GM18870 (cell line): ENCODE measurements around the gene SH2D5.

Experiments used
- ATAC-seq: cut with Tn5 transposase; IDR thresholded peaks from one replicate; pipeline ENCODE4 v1.9.1; 2021; ENCODE audit warnings: moderate library complexity; ENCODE audit not compliant: unreplicated experiment

SH2D5 gene

DNA sequence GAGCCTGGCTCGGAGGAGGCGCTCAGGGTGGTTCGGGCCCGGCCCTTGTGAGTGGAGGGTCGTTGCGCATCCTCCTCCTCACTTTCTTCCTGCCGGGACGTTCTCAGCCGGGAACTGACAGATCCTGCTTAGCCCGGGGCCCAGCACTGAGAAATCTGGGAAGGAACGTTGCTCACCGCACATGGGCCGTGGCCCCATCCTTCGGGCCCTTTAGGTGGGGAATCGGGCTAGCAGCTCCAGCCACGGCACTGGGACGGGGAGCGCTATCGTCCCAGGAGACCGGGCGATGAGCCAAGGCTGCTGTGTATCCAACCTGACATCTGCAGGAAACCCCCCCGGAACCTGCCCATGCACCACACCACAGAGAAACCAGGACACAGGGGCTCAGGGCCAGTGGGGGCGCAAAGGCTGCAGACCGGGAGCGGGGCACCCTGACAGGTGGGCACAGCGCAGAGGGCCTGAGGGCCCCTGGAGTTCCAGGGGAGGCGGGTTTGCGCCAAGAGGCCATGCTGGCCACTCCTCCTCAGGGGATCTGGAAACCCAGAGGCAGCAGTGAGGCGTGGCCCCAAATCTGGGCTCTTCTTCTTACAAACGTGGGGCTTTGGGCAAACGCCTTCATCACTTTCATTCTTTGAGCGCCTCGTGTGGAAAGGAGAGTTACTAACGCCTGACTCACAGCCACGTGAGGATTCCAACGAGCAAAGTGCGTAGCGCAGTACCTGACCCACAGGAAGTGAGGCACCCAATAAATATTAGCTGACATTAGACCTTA lies at the start of gene SH2D5:
SH2D5 (minus strand) TSS at position 116 of the 772 bp plus-strand sequence. CDS start 4,659 bp downstream, outside the sequence.
- ATAC-seq = no peak

DNA sequence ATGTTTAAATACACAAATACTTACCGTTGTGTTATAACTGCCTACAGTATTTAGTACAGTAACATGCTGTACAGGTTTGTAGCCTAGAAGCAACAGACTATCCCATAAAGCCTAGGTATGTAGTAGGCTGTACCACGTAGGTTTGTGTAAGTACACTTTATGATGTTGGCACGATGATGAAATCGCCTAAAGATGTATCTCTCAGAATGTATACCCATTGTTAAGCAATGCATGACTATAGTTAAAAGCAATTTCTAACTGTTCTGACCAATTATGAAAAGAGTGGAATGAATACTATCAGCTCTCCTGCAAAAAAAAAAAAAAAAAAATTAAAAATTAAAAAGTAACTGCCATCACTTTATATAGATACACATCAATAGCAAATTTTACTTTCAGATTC lies 43.2 kb upstream of the SH2D5 start:
- ATAC-seq = no peak

DNA sequence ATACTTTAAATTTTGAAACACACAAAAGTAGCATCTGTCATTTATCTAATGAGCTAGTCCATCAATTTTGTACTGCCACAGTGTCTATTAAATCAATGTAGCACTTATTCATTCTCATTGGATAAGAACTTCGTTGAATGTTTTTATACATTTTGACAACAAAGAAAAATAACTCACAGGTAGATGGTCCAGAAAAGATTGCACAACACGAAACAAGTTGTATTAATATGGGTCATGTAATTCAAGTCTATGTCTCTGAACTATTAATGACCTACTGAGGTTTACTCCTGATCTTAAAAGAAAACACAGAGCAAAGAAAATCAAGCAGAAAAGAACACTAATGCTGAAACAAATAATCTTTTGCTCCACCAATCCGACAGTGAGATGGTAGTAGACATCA lies 39.3 kb upstream of the SH2D5 start:
- no peak for ATAC-seq

DNA sequence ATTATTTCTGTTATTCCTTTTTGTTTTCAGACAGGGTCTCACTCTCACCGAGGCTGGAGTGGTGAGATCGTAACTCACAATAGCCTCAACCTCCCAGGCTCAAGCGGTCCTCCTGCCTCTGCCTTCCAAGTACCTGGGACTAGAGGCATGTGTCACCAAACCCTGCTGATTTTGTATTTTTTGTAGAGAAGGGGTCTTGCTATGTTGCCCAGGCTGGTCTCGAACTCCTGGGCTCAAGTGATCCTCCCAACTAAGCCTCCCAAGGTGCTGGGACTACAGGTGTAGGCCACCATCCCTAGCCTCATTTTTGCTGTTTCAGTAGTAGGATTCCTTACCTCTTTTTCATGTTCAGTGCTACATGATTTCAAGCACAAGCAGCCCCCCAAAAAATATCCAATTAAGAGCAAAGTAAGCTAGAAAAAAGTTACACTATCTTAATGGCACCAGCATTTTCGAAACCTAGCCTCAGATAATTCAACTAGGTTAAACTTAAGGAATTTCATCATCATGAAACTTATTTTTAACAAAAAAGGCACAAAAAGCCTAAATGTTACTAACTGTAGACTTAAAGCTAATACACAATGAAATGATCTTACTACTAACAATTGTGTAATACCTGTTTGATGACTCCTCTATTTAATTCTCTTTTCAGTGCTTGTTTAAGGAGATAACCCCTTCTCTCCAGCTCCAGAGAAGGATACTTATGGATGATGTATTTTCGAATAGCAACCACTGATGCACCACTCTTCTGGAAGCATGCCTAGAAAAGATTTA lies 38.0 kb upstream of the SH2D5 start:
- no peak for ATAC-seq

DNA sequence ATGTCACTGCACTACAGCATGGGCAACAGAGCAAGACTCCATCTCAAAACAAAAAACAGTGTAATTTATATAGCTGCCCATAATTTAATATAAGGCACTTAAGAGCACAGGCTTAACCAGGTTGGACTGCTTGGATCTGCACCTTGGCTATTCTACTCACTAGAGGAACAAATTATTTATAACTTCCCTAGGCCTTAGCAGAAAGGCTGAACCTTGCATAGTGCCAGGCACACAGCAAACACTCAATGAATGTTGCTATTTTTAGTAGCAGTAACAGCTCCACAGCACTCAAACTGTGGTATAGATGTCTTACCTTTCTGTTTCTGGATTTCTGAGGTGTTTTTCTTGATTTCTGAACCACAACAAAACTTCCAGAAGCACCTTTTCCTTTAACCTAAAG lies 34.8 kb upstream of the SH2D5 start:
- ATAC-seq = no peak

DNA sequence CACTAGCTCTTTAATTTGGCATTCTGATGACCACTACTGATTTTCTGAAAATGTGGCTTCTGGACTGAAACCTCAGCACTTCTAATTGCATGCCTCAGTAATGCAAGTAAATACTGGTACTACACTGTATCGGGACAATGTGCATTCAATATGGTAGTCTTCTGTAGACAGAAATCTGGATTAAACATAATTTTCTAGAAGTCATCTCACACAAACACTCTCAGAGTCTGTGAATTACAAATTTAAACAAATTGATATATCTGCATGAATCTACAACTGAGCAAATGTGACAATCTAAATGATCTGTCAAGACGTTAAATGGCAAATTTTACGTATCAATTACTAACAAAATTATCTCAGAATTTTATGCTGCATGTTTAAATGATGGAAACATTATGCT lies 30.9 kb upstream of the SH2D5 start:
- ATAC-seq = no peak

DNA sequence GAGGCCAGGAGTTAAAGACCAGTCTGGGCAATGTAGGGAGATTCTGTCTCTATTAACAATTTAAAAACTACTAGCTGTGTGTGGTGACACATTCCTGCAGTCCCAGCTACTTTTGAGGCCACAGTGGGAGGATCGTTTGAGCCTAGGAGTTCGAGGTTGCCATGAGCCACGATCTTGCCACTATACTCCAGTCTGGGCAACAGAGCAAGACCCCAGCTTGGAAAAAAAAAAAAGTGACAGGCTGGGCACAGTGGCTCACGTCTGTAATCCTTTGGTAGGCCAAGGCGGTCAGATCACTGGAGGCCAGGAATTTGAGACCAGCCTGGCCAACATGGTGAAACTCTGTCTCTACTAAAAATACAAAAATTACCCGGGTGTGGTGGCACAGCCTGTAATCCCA lies 27.8 kb upstream of the SH2D5 start:
- no peak for ATAC-seq

DNA sequence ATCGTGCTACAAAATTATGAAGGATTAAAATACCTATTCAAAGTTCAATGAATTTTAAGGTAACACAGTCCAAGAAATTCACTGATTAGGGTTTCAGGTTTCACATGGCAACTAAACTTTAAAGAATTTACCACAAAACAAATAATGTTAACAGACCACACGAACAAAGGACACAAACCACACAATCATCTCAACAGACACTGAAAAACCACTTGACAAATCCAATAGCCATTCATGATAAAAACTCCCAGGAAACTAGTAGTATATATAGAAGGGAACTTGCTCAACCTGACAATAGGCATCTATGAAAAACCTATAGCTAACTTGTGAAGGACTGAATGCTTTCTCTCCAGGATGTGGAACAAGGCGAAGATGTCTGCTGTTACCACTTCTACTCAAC lies 21.1 kb upstream of the SH2D5 start:
- ATAC-seq = no peak

DNA sequence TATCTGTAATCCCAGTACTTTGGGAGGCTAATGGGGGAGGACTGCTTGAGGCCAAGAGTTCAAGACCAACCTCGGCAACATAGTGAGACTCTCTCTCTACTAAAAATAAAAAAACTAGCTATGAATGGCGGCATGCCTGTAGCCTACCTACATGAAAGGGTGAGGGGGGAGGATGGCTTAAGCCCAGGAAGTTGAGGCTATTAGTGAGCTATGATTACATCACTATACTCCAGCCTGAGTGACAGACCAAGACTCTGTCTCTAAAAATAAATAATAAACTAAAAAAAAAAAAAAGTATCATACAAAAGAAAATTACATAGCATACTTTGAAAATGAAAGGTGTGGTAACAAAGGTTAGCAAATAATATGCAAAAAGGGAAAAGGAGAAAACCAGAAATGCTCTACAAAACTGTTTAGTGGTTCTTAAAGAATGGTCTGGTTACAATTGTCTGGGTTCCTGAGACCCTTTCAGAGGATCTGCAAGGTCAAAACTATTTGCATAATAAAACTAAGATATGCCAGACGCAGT lies 19.0 kb upstream of the SH2D5 start:
- no peak for ATAC-seq

DNA sequence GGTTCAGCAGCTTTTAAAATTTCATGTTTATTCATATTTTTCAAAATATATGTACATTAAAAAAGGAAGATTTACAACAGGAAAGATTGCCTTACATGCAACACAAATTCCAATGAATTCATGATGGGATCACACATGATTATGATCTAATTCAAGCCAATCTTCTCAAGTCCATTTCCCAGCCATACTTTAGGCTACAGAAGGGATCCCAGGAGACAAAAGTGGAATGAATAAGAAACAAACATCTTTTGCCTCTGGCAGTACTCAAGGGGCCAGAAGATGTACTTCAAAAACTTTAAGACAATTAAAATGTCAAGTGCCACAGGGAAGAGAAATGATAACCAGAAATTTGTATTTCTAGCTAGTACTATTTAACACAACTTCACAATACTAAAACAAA lies 10.2 kb upstream of the SH2D5 start:
- no peak for ATAC-seq

DNA sequence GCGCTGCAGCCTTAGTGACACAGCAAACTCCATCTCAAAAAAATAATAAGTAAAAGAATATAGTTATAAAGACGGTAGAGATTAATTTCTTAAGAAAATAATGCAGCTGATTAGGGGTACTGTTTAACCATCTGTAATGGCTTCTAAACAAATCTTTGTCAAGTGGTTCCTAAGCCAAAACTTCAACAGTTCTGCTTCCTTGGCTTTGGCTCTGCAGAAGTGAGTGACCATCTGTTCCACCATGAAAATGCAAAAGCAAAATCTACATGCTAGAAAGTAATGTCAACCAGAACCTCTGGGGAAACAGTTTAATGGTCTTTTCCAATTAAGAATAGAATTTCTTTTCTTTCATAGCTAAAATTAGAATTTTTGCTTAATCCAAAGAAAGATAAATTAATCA lies 8.3 kb upstream of the SH2D5 start:
- no peak for ATAC-seq

DNA sequence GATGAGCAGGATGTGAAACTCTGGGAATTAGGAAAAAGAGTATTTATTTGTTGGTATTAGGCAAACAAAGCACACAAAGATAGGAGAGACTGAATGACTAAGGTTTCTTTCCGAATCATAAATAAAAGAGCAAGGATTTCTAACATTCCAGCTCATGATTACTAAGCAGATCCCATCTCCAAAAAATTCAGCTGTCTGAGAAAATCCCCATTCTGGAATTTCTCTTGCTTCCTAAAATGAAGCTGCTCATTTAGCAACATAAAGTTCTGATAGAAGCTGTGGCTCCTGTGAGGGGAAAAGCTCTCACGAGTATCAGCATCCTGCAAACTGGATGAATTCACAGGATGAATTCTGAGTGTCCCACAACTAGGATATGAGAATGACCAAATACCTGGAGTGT lies 6.7 kb upstream of the SH2D5 start:
- ATAC-seq = no peak

DNA sequence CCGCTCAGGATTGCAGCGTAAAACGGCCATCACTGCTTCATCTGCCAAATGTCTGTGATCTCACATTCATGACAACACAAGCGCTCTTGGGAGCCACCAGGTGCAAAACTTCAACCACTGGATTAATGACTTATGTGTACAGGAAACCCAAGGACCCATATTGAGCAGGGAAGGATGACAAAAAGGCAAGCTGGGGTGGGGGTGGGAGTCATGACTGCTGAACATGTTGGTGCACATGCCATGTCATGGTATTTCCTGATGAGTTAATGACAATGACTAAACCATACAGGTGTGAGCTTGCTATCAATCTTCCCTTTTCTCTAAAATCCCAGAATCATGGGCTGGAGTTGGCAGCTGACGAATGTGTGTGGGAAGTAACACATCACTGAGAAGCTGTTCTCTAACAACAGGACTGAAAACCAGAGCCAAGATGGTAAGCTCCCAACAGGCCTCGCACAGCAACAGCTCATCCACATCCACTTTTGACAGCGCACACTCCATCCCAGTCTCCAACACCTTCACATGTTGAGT lies 3.1 kb upstream of the SH2D5 start:
- no peak for ATAC-seq

DNA sequence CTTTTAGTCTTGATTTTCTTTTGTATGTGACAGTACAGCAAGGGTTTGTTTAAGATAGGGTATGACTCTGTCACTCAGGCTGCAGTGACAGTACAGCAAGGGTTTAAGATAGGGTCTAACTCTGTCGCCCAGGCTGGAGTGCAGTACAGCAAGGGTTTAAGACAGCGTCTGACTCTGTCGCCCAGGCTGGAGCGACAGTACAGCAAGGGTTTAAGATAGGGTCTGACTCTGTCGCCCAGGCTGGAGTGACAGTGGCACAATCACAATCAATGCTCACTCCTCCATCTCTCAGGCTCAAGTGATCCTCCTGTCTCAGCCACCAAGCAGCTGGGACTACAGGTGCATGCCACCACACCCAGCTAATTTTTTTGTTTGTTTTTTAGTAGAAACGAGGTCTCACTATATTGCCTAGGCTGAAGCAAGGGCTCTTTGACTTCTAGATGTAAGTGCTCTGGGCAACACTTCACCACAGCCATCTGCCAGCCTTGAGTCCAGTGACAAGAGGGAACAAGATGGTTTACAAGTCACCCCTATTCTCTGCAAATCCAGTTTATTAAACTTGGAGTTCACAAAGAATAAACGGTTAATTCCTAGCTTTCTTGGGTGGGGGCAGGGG lies 965 bp upstream of the SH2D5 start:
- no peak for ATAC-seq

DNA sequence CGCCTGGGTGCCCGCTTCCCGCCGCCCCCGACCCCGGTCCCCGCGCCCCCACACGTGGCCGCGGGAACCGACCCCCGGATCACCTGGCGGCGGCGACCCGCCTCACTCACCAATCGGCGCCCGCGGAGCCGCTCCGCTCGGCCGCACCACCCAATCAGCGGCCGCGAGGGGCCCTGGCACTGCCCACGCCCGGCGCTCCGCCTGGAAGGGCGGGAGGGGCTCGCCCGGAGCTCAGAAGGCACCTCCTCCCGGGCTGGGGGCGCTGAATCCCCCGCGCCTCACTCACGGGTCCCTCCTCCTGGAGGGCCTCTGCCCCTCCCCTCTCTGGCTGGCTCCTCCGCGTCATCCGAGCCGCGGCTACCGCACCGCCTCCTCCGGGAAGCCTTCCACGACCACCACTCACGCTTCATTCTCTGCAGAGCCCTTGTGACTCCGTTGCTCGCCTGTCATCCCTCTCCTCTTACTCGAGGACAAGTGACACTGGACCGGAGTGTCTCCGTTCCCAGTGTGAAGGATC lies 374 bp downstream of the SH2D5 start:
- ATAC-seq = no peak

DNA sequence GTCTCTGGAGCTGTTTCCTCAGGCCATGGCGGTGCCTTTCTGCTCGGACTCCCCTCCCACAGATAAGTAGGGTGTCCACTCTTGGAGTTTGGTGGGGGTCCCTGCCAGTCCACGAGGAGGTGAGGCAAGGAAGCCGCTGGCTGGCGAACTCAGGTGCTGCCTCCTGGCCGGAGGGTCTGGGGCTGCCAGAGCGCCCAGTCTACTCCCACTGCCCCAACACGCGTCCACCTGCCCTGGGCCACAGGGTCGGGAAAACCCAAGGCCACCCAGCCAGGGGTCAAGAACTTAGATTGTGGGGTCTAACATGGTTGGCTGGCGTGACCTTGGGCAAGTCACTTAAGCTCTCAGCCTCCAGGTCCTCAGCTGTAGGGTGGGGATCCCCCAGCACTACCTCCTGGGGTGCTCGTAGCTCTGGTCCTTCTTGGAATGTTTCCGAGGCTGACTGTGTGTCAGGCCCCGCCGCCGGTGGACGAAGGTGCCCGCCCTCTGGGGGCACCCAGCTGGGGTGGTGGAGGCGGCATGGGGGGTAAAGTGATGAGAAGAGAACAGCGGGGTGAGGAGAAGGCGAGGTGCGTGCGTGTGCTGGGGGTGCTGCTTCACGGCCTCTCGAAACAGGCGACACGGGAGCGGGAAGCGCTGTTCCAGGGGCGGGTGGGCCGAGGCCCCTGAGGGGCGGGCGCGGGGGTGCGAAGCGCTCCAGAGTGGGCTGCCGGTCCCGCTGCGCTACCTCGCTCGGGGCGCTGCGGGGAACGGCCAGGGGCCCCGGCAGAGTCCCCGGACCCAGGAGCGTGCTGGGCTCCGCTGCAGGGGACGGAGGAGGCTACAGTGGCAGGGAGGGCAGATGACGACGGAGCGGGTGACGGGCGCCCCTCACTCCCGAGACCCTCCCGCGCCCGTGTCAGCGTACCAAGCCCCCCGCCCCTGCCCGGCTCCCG lies 1.2 kb downstream of the SH2D5 start:
- no peak for ATAC-seq

DNA sequence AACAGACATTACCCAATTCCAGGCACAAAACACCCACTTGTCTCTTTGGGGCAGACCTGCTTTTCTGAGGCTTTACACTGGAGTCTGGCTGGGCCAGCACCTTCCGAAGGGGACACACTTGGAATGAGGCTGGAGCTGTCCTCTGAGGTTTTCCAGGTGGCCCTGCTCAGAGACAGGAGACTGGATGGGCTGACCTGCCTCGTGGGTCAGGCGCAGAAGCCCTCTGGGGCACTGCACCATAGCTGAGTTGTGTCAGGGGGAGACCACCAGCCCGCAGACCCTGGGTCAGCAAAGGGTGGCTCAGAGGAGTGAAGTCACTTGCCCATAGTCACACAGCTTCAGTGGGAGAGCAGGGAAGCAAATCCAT lies 1.8 kb downstream of the SH2D5 start:
- no peak for ATAC-seq

DNA sequence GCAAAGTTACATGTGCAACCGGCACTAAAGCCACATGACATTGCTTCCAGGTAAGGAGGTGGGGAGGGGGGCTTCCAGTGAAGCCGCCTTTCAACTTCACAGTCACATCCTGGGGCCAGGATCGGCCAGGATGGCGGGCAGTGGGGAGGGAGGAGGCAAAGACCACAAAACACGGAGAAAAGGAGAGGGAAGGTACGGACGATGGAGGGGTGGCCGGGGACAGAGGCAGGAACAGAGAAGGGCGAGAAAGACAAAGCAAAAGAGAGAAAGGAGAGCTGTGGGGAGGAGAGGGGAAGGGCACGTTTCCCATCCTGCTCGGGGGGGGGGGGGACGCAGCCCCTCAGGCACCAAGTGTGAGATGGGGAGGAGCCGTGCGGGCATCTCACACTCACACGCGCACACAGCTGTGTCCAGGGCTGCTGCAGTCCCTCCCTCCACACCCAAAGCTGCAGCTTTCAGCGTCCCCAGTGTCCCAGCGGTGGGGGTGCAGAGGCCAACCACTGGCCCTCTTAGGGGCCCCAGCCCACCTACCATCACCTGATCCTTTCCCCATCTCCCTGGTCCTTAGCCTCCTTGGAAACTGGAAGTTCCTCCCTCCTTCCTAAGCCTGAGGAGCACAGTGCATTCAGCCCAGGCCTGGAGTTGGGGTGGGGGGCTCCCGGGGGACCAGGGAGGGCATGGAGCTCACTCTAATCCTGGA lies 2.4 kb downstream of the SH2D5 start:
- ATAC-seq = no peak

DNA sequence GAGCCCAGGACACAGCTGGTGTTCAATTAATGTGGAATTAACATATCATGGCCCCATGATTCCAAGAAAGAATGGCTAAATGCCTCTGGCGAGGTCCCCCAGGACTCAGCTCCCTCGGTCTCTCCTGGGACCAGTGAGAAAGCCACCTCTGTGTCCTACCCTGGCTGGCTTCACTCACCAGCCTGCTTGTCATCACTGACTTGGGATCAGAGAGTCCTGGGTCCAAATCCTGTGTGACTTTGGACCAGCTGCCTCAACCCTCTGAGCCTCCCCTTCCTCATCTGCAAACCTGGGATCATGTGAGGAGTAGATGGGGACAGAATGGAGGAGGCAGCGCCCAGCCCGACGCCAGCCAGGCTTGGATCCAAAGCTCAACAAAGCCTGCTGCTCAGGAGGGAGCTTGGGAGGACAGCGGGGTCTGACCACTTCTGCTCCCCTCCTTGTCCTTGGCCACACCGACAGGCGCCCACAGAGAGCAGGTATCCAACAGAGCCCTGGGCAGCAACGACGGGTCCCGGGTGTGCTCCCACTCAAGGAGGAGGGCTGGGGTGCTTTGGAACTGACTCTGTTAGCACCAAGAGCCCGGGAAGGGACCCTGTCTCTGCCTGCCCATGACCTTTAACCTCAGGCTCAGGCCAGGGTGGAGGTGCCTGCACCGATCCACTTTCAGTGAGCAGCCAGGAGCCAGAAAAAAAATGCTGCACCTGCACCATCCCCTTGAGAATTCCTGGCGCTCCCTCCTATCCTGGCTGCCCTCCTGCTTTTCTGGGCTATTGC lies 3.2 kb downstream of the SH2D5 start:
- ATAC-seq = no peak
